Inflammatory macrophage treated with lipopolysaccharide for 4 hours (primary cell): ENCODE results near the gene B4GALT3.
"Not testable (repeated sequence)": the region's sequence is repeated elsewhere in the genome, so short reads cannot be mapped to it uniquely, and the experiment has no call there.

Experiments
- DNase-seq: peaks from one replicate; pipeline ENCODE4 v3.0.0-alpha.2; 2020

Gene B4GALT3

DNA sequence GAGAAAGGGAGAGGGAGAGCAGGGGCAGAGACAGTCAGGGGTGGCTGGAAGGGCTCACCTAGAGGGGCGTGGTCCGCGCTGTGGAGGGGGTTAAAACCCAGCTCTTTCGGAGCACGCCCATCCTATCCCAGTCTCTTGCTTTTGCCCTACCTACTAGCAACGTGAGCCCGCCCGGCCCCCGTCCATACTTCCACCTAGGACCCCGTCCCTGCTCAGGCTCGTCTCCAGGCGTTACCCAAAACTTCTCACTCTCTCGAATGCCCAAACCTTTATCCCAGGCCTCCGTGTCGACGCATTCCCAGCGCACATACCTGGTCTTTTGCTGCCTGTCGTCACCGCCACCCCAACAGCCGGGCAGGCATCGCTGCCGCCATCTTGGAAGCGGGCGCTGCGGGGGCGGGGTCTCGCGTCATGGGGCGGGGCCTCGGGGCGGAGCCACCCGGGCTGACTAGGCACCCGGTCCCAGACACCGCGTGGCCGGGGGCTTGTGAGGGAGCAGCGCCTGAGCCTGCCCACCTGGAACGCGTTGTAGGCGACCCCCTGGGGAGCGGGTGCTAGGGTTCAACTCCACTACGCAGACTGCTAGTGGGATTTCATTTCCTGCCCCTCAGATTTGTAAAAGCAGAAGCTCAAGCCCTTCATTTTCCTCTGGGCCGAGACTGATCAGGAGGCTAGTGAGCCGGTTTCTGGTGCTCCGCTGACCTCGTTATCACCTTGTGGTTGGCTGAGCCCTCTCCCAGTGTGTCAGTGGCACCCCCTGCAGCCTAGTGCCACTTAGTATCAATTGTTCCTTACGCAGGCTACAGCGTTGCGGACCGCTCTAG lies at the start of gene B4GALT3:
TSS of gene B4GALT3 (minus strand) at position 396 of the 824 bp plus-strand sequence. CDS start 1,447 bp downstream, outside the sequence.
- DNase-seq: peak; percentile 78

- DNase-seq: no peak
Observed at GRCh38 chr1:161226759-161227158, 49.5 kb upstream of the B4GALT3 start.

DNA sequence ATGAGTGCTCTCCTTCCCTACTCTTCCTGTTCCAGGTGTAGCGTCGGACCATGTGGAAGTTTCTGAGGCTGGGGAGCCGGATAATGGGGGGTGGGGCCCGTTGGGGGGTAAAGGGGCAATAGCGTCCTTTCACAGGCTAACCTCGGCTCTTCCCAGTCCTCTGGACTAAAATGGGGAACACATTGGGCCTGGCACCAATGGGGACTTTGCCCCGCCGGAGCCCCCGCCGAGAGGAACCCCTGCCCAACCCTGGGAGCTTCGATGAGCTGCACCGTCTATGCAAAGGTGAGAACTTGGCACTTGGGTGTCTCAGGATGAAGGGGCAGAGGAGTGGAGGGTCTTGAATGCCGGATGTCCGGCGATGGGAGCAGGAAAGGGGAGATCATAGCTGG lies 49.0 kb upstream of the B4GALT3 start:
- no peak for DNase-seq

DNA sequence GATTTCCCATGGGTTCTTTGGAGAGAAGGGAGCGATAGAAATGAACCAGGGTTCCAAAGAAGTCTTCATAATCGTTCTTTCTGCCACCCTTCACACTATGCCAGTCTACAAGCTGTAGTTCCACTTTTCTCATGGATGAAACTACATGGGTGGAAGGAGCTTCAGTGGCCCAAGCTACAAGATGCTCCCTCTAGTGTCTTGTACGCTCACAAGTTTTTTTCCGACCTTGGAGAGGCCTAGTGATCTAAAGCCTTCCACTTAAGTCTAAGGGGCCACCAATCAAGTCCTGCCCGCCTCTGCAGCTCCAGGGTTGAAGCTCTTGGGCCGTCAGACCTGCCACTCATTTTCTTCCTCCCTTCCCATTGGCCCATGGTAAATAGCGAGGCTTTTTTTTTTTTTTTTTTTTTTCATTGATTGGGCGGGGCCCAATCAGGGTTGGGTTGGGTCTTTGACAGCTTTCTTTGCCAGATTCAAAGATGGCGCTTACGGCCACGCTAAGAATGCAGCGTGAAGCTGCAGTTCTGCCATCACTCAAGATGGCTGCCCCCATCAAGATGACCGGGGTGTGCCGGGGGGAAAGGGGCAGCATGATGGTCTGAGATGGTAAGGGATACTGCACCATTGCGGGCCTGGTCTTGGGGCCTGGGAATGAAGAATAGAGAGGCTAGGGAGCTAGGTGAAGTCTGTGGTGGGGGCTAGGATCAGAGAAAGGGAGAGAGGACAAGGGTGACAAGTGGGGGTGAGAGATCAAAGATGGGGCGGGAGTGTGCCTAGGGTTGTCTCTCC lies 48.4 kb upstream of the B4GALT3 start, which contains the start of gene TOMM40L:
TSS of gene TOMM40L (plus strand) at position 527 of the 786 bp plus-strand sequence. CDS start 430 bp downstream, outside the sequence.
- DNase-seq: peak; percentile 100

DNA sequence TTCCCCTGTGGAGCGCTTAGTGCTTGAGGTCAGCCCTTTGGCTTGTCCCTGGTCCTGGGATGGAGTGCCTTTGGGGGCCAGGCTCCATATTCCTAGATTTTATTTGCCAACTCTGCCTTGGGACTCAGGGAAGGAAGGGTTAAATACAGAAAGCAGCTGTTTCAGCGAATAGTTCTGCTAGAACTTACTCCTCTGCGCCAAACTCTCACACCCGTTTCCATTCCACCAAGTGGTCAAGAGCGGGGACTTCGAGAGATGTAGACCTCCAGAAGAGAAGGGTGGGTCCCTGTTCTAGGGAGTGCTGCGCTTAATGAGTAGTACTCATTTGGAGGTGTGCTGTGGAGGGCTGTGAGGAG lies 47.8 kb upstream of the B4GALT3 start:
- DNase-seq: no peak

DNA sequence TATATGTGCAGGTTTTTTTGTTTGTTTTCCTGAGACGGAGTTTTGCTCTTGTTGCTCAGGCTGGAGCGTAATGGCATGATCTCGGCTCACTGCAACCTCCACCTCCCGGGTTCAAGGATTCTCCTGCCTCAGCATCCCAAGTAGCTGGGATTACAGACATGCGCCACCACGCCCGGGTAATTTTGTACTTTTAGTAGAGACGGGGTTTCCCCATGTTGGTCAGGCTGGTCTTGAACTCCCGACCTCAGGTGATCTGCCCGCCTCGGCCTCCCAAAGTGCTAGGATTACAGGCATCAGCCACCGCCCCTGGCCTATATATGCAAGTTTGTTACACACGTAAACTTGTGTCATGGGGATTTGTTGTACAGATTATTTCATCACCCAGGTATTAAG lies 47.4 kb upstream of the B4GALT3 start:
- DNase-seq: not testable (repeated sequence)

DNA sequence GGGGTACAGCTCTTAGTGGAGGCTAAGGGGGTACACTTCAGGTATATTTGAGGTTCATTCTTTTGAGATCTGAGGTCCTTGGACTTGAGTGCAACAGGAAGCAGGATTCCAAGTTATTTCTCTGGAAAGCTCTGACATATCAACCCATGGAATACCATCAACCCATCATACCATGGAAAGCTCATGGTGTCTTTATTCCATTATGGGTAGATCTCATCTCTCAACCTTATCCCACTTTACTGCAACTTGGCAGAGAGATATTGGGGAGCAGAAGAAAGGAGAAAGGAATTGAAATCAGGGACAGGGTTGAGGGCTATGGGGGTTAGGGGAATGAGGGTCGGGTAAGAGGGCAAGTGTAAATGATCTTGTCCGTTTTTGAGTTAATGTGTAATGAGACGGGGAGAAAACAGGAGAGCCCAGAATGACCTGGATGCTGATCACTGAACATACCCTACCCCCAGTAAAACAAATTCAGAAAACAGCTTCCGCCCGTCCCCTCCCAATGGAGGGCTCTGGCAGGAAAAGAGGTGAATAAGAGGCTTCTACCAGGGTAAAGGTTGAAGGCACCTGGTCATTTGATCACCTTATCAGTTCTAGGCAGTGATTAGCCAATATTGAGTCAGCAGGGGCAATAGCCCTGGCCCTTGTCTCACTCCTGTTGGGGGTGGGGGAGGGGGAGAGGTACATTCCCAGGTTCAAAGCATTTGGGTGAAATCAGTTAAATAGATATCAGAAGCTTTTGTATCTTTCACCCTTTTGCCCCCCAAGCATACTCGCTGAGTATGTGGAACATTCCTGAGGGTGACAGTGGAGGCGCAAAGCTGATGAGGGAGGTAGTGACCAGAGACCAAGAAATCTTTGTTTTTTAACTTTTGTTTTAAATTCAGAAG lies 46.7 kb upstream of the B4GALT3 start:
- DNase-seq: no peak

GRCh38 chr1:161222175-161223019 lies 45.1 kb upstream of the B4GALT3 start:
- DNase-seq: no peak

- no peak for DNase-seq
Observed at GRCh38 chr1:161220002-161220401, 42.7 kb upstream of the B4GALT3 start.

- no peak for DNase-seq
Observed at GRCh38 chr1:161219078-161219892, 42.0 kb upstream of the B4GALT3 start.

GRCh38 chr1:161218301-161219077 lies 41.2 kb upstream of the B4GALT3 start:
- no peak for DNase-seq

- DNase-seq: peak; percentile 35
Observed at GRCh38 chr1:161217831-161218230, 40.5 kb upstream of the B4GALT3 start.

- DNase-seq: peak; percentile 99
Observed at GRCh38 chr1:161216945-161217712, 39.8 kb upstream of the B4GALT3 start.

DNA sequence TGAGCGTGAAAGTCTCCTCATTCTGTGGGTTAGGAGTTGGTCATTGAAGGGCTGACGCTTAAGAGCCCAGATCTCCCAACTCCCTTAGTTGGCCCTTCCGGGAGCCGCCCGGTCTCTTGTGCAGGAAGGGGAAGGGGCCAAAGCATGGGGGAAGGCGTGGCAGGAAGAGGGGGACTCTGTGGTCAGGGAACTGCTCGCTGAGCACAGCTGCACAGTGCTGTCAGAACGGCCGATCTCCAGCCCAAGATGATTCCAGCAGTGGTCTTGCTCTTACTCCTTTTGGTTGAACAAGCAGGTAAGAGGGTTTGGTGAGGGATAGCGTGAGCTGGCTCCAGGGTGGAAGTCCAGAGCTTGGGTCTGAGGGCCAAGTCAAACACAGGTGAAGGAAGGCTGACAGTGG lies 37.8 kb upstream of the B4GALT3 start, which contains the start of gene FCER1G:
TSS of gene FCER1G (plus strand) at position 220 of the 400 bp plus-strand sequence. CDS start at position 247, 27 bp downstream.
- DNase-seq: peak; percentile 94

DNA sequence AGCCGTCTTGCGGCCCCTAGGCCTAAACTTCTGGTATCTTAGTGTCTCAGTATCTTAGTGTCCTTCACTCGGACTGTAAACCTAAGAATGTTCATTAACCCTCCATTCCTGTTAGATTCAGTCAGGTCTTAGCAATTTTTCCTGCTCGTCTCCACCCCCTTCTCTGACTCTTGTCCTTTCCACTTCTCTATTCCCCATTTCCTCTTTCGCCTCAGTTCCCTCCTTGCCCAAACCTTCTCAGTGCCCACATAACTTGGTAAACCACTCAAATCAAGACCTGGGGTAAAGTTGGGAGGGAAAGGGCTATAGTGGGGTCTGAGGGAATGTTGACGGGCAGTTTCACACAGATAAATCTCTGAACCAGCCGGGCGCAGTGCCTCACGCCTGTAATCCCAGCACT lies 37.1 kb upstream of the B4GALT3 start:
- DNase-seq: peak; percentile 83

- peak; percentile 78 for DNase-seq
Observed at GRCh38 chr1:161209790-161210409, 32.6 kb upstream of the B4GALT3 start.

- no peak for DNase-seq
Observed at GRCh38 chr1:161207173-161207572, 29.9 kb upstream of the B4GALT3 start.

DNA sequence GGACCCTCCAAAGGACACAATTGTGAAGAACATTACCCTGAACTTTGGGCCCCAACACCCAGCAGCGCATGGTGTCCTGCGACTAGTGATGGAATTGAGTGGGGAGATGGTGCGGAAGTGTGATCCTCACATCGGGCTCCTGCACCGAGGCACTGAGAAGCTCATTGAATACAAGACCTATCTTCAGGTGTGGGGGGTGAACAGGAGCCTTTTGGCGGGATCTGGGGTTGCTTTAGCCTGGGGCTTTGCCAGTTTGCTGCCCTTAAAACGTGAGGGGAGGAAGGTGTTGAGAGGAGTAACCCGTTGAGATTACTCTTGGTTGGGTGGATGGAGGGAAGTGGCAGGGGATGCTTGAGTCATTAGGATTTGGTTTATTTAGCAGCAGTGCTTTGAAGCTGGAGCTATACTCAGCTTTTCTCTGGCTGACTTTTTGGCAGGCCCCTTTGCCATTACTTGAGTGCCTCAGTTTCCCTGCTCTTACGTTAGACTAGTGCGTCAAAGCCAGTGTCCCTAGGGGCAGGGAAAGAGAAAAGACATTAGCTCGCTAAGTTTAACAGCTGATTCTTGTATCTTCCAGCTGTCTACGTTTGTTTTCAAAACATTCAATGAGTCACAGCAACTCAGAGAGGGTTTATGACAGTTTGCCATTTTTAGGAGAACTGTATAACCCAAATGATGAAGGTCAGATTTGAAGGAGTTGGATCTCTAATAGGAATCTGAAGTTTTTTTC lies 29.3 kb upstream of the B4GALT3 start:
- no peak for DNase-seq
